GM12878 (cell line): ENCODE results near the gene ST6GALNAC3. TPM values are rescaled to one million over a fixed set of nuclear protein-coding genes. Genes with fewer than 3 reads are reported as not detected.

Experiments
- ATAC-seq: fragments of 200-7000 bp; cut with Tn5 transposase; 3 replicates; pipeline ENCODE4 v1.9.1; 2020; ENCODE audit warnings: mild to moderate bottlenecking, moderate library complexity
- BruUV-seq: library from RNA; stranded (reverse); fragments of 400-500 nt; replicated peaks from 2 replicates; lab custom pipeline; 2021; lab: Mats Ljungman, UMichigan
- CTCF ChIA-PET: fragments of 300-600 bp; sonication (Branson Sonifier 250); formaldehyde crosslinking; extraction: SDS; loops from one replicate; lab custom pipeline; 2021; ENCODE audit warnings: inconsistent platforms; lab: Yijun Ruan, JAX
- POLR2A ChIA-PET: fragments of 350-600 bp; formaldehyde crosslinking; extraction: SDS; loops from one replicate; lab custom pipeline; 2021; ENCODE audit warnings: inconsistent platforms; lab: Charles Lee
- RAD21 ChIA-PET: fragments of 300-600 bp; sonication (Branson Sonifier 250); formaldehyde crosslinking; loops from one replicate; lab custom pipeline; 2023; ENCODE audit warnings: antibody characterized with exemption; ENCODE audit not compliant: unreplicated experiment; lab: Charles Lee
- SMC1A ChIA-PET: fragments of 300-600 bp; sonication (Branson Sonifier 250); formaldehyde crosslinking; loops from one replicate; lab custom pipeline; 2023; ENCODE audit not compliant: unreplicated experiment, uncharacterized antibody; lab: Charles Lee
- DNase-seq: peaks from one replicate; pipeline ENCODE4 v3.0.0-alpha.2; 2011; ENCODE audit warnings: low read depth, low spot score
- FAIRE-seq: peaks from 3 replicates; lab custom pipeline; 2011; peaks lifted over from hg19 to GRCh38; lab: Jason Lieb, UNC
- H2AFZ ChIP-seq: 2 replicates; pipeline ENCODE4 v1.6.0; 2011; ENCODE audit warnings: low read depth, low read length, control low read depth; ENCODE audit not compliant: control insufficient read depth
- H3K27ac ChIP-seq: 2 replicates; pipeline ENCODE4 v1.5.1; 2011; ENCODE audit warnings: control low read depth; ENCODE audit not compliant: control insufficient read depth, insufficient read depth
- H3K27me3 ChIP-seq, 2 experiments: replicated peaks in 1 of 2; 2 replicates each; pipeline versions ENCODE4 v1.6.0 to v1.6.1; 2011; ENCODE audit warnings: low read length in 1 of 2; ENCODE audit not compliant: control insufficient read depth in 2 of 2, insufficient read depth in 2 of 2
- H3K36me3 ChIP-seq, 2 experiments: 2 replicates each; pipeline ENCODE4 v1.5.1; 2011; ENCODE audit warnings: low read length in 1 of 2; ENCODE audit not compliant: control insufficient read depth in 2 of 2, insufficient read depth in 2 of 2
- H3K4me1 ChIP-seq: 2 replicates; pipeline ENCODE4 v1.6.1; 2011; ENCODE audit warnings: mild to moderate bottlenecking, low read length, moderate library complexity, mixed read lengths; ENCODE audit not compliant: control insufficient read depth, insufficient read depth
- H3K4me2 ChIP-seq: 2 replicates; pipeline ENCODE4 v1.6.0; 2011; ENCODE audit warnings: control low read depth; ENCODE audit not compliant: control insufficient read depth, insufficient read depth
- H3K4me3 ChIP-seq: fragments of 200-600 bp; sonication (generic); 2 replicates; pipeline ENCODE4 v1.5.1; 2016
- H3K79me2 ChIP-seq: 2 replicates; pipeline ENCODE4 v1.6.0; 2011; ENCODE audit warnings: low read length; ENCODE audit not compliant: control insufficient read depth, insufficient read depth
- H3K9ac ChIP-seq: 2 replicates; pipeline ENCODE4 v1.8.0; 2011; ENCODE audit warnings: low read length, control low read depth, mixed read lengths; ENCODE audit not compliant: control insufficient read depth, insufficient read depth
- H3K9me3 ChIP-seq: replicated peaks from 3 replicates; pipeline ENCODE4 v1.5.1; 2011; ENCODE audit warnings: mild to moderate bottlenecking, low read length; ENCODE audit not compliant: control insufficient read depth, insufficient read depth
- H4K20me1 ChIP-seq: 2 replicates; pipeline ENCODE4 v1.6.0; 2011; ENCODE audit not compliant: control insufficient read depth, insufficient read depth
- BHLHE40 ChIP-seq, 2 experiments: fragments of 450-650 bp in 1 of 2; IDR thresholded peaks; 2 replicates each; pipeline ENCODE4 v1.6.1; 2011 to 2017; ENCODE audit warnings: low read depth in 2 of 2, borderline replicate concordance in 1 of 2, improper control_type of control experiment in 1 of 2, low read length in 1 of 2, mild to moderate bottlenecking in 1 of 2
- FOXM1 ChIP-seq: IDR thresholded peaks from 2 replicates; pipeline ENCODE4 v1.6.1; 2012; ENCODE audit warnings: low read depth, mild to moderate bottlenecking, inconsistent platforms, low read length, moderate library complexity
- KDM1A ChIP-seq: fragments of 200-600 bp; sonication (generic); IDR thresholded peaks from 2 replicates; pipeline ENCODE4 v1.6.1; 2016; ENCODE audit warnings: borderline replicate concordance
- MXI1 ChIP-seq: fragments of 150-350 bp; IDR thresholded peaks from 2 replicates; pipeline ENCODE4 v1.6.1; 2011; ENCODE audit warnings: low read depth, mild to moderate bottlenecking, inconsistent platforms, low read length, improper control_type of control experiment
- NFXL1 ChIP-seq: fragments of 450-650 bp; IDR thresholded peaks from 2 replicates; pipeline ENCODE4 v1.6.1; 2017; ENCODE audit warnings: antibody characterized with exemption, mild to moderate bottlenecking, borderline replicate concordance
- NFYB ChIP-seq: IDR thresholded peaks from 2 replicates; pipeline ENCODE4 v1.6.1; 2011; ENCODE audit warnings: low read depth, mild to moderate bottlenecking, low read length, improper control_type of control experiment, moderate library complexity; ENCODE audit not compliant: insufficient read depth
- SMAD1 ChIP-seq: fragments of 450-650 bp; IDR thresholded peaks from 2 replicates; pipeline ENCODE4 v1.6.1; 2018; ENCODE audit warnings: mild to moderate bottlenecking, low read depth; ENCODE audit not compliant: partially characterized antibody
- WRNIP1 ChIP-seq: IDR thresholded peaks from 2 replicates; pipeline ENCODE4 v1.6.1; 2011; ENCODE audit warnings: low read depth, low read length, improper control_type of control experiment, borderline replicate concordance
- in situ Hi-C: fragments of 300-500 bp; cut with MboI; formaldehyde crosslinking; loops from 9 replicates; pipeline ENCODE4 v1.14.3; 2018; ENCODE audit warnings: mixed read lengths
- intact Hi-C: fragments of 100-400 bp; cut with micrococcal nuclease; formaldehyde crosslinking; loops from one replicate; pipeline ENCODE4 v1.14.2; 2022; ENCODE audit not compliant: unreplicated experiment
- polyA plus RNA-seq, 11 experiments: library from polyadenylated mRNA; depleted of rRNA in 4 of 11; unstranded in 6 of 11; stranded (reverse) in 5 of 11; fragments of >200 nt; fragmentation: Nextera tagmentation in 4 of 11; fragmentation: Illumina TruSeq in 1 of 11; extraction: Ambion mirVana in 4 of 11; extraction: Trizol in 1 of 11; gene quantifications; 1 replicate in 1 of 11; 2 replicates in 10 of 11; pipeline versions ENCODE4 v1.2.1 to v1.2.3, GENCODE V29; 2011 to 2016; ENCODE audit warnings: inconsistent platforms in 2 of 11, missing spikeins in 2 of 11, low read depth in 1 of 11
- total RNA-seq, 4 experiments: library from RNA; depleted of rRNA in 3 of 4; stranded (reverse); fragments of >200 nt in 3 of 4; fragmentation: Illumina TruSeq in 1 of 4; extraction: Trizol in 1 of 4; gene quantifications; 2 replicates each; pipeline versions ENCODE4 v1.2.1 to v1.2.3, GENCODE V29; 2013 to 2021
- TF ChIP-seq, protein P1 (sequence below): fragments of 450-650 bp; IDR thresholded peaks from 2 replicates; pipeline ENCODE4 v1.6.1; 2018; ENCODE audit warnings: mild to moderate bottlenecking, low read depth, moderate library complexity; ENCODE audit not compliant: partially characterized antibody

The ST6GALNAC3 gene
- total and polyA plus RNA-seq, 10 of the 15 experiments (the other 5 are each of a cell fraction or from before 2014, with no cell fraction given), result 0.04 to 0.68 (median 0.18) TPM; not detected in 3

DNA sequence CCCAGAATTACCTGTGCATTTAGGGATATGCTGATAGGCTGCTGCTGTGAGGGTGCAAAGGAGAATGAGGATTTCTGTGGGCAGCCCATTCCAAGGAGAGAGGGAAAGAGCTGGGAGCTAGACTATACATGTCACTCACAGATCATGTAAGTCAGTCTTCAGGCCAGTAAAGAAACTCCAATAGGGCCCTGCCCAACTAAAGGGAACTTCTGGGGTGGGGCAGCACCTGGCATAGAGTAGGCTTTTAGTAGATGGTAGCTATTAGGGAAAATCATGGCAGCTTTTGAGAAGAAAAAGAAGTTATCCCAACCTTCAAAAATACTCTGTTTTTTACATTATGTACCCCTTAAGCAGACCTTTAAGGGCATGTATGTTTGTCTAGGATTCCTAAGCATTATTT, 89.6 kb downstream of the ST6GALNAC3 start:
- H3K4me1 ChIP-seq, result no peaks in the 10 kb centered on the region
- no peaks in the 10 kb centered on the region for H3K79me2 ChIP-seq
- H3K4me3 ChIP-seq, result no peak overlapping the region
- no peaks in the 10 kb centered on the region for H3K36me3 ChIP-seq
- CTCF ChIA-PET, result interaction anchor here (0.9 kb wide), 1 partner anchor 10 kb away, joined by 4 read pairs; no protein-coding TSS in a partner anchor
- RAD21 ChIA-PET, result interaction anchor here (0.5 to 0.9 kb wide), 2 partner anchors 10 to 251 kb away, joined by 3 read pairs; no protein-coding TSS in a partner anchor
- FAIRE-seq (no peak), ATAC-seq (no peak), DNase-seq (no peak)
- intact Hi-C loops, result no loop called here
- H4K20me1 ChIP-seq, result no peaks in the 10 kb centered on the region
- in situ Hi-C loops, result no loop called here
- TF ChIP-seq NFYB (no peak), KDM1A (no peak), WRNIP1 (no peak), BHLHE40 (IDR thresholded peaks at IDR 0.05; ENCODE audit: borderline replicate concordance in 1 of 2, low read depth in 2 of 2, low read length in 1 of 2) (no peak), SMAD1 (no peak), FOXM1 (no peak), NFXL1 (no peak), MXI1 (no peak)
- TF ChIP-seq, protein P1, sequence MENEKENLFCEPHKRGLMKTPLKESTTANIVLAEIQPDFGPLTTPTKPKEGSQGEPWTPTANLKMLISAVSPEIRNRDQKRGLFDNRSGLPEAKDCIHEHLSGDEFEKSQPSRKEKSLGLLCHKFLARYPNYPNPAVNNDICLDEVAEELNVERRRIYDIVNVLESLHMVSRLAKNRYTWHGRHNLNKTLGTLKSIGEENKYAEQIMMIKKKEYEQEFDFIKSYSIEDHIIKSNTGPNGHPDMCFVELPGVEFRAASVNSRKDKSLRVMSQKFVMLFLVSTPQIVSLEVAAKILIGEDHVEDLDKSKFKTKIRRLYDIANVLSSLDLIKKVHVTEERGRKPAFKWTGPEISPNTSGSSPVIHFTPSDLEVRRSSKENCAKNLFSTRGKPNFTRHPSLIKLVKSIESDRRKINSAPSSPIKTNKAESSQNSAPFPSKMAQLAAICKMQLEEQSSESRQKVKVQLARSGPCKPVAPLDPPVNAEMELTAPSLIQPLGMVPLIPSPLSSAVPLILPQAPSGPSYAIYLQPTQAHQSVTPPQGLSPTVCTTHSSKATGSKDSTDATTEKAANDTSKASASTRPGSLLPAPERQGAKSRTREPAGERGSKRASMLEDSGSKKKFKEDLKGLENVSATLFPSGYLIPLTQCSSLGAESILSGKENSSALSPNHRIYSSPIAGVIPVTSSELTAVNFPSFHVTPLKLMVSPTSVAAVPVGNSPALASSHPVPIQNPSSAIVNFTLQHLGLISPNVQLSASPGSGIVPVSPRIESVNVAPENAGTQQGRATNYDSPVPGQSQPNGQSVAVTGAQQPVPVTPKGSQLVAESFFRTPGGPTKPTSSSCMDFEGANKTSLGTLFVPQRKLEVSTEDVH, result no peak
- H3K4me2 ChIP-seq, result no peak overlapping the region
- no TSS peak for BruUV-seq
- H3K9me3 ChIP-seq, result no peaks in the 10 kb centered on the region
- SMC1A ChIA-PET, result interaction anchor here (0.7 to 1.7 kb wide), 2 partner anchors 10 to 27 kb away, joined by 3 to 6 read pairs; no protein-coding TSS in a partner anchor
- H2AFZ ChIP-seq, result no peak overlapping the region
- H3K9ac ChIP-seq, result no peak overlapping the region
- POLR2A ChIA-PET, result no interaction called here
- H3K27ac ChIP-seq, result no peak overlapping the region
- no peaks in the 10 kb centered on the region for H3K27me3 ChIP-seq
